ENCODE data around the gene CACNA1B.

Gene CACNA1B

DNA sequence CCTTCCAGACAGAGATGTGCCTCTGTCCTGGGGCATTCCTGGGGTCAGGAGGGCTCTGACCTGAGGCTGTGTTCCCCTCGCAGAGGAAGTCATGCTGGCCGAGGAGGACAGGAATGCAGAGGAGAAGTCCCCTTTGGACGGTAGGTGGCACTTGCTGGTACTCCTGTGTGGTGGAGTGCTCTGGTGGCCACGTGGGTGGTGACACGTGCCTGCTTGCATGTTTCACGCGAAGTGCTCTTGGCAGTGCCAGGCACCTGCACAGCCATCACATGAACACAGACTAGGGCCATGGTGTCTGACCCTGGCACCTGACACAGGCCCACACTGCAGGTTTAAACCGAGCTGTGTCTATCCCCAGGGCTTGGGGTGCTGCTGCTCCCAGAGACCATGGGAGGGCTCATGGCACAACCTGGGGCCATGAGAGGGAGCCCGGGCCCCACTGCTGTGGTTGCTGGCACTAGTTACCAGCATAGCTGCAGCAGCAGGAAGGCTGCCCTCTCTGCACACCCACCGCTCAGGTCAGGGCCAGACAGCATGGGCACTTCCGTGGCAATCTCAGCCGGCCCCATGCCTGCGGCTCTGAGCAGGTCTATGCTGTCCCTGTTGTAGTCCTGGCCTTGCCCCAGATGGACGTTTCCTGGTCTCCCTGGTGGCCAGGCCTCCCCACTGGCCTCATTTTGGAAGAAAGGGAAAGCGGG, 79.3 kb downstream of the CACNA1B start:
- DNase-seq (ENCODE audit: low read depth in 2 of 2): no peak
- TF ChIP-seq, protein P1, sequence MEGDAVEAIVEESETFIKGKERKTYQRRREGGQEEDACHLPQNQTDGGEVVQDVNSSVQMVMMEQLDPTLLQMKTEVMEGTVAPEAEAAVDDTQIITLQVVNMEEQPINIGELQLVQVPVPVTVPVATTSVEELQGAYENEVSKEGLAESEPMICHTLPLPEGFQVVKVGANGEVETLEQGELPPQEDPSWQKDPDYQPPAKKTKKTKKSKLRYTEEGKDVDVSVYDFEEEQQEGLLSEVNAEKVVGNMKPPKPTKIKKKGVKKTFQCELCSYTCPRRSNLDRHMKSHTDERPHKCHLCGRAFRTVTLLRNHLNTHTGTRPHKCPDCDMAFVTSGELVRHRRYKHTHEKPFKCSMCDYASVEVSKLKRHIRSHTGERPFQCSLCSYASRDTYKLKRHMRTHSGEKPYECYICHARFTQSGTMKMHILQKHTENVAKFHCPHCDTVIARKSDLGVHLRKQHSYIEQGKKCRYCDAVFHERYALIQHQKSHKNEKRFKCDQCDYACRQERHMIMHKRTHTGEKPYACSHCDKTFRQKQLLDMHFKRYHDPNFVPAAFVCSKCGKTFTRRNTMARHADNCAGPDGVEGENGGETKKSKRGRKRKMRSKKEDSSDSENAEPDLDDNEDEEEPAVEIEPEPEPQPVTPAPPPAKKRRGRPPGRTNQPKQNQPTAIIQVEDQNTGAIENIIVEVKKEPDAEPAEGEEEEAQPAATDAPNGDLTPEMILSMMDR (IDR thresholded peaks at IDR 0.05; ENCODE audit: low read depth, low read length): no peak
- no peak overlapping the region for H3K4me3 ChIP-seq (replicated peaks in 1 of 2; ENCODE audit: low read depth in 2 of 2, low read length in 2 of 2)

GRCh38 chr9:137959641-137960411, 82.2 kb downstream of the CACNA1B start:
- no peak for DNase-seq (ENCODE audit: low read depth in 2 of 2)
- TF ChIP-seq, protein P1 (IDR thresholded peaks at IDR 0.05; ENCODE audit: low read depth, low read length): no peak
- H3K4me3 ChIP-seq (replicated peaks in 1 of 2; ENCODE audit: low read depth in 2 of 2, low read length in 2 of 2): no peak overlapping the region

DNA sequence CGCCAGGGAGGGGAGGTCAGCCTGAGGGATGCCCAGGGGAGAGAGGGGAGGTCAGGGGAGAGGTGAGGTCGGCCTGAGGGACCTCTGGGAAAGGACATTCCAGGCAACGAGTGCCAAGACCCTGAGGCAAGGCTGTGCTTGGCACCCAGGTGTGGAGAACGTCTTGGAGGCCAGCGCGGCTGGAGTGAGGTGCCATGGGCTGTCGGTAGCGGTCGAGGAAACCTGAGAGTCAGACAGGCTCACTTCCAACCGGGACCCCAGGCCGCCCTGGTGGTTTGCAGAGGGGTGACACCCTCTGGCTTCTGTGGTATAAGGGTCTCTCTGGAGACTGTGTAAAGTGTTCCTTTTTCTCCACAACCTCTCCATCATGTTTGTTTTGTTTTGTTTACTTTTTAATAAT, 82.9 kb downstream of the CACNA1B start:
- no peak overlapping the region for H3K4me3 ChIP-seq (replicated peaks in 1 of 2; ENCODE audit: low read depth in 2 of 2, low read length in 2 of 2)
- no peak for DNase-seq (ENCODE audit: low read depth in 2 of 2)
- TF ChIP-seq, protein P1 (IDR thresholded peaks at IDR 0.05; ENCODE audit: low read depth, low read length): no peak

- TF ChIP-seq, protein P1 (IDR thresholded peaks at IDR 0.05; ENCODE audit: low read depth, low read length): no peak
- no peak for DNase-seq (ENCODE audit: low read depth in 2 of 2)
- H3K4me3 ChIP-seq (replicated peaks in 1 of 2; ENCODE audit: low read depth in 2 of 2, low read length in 2 of 2): no peak overlapping the region
Measured at GRCh38 chr9:137963525-137963924, 85.9 kb downstream of the CACNA1B start.

DNA sequence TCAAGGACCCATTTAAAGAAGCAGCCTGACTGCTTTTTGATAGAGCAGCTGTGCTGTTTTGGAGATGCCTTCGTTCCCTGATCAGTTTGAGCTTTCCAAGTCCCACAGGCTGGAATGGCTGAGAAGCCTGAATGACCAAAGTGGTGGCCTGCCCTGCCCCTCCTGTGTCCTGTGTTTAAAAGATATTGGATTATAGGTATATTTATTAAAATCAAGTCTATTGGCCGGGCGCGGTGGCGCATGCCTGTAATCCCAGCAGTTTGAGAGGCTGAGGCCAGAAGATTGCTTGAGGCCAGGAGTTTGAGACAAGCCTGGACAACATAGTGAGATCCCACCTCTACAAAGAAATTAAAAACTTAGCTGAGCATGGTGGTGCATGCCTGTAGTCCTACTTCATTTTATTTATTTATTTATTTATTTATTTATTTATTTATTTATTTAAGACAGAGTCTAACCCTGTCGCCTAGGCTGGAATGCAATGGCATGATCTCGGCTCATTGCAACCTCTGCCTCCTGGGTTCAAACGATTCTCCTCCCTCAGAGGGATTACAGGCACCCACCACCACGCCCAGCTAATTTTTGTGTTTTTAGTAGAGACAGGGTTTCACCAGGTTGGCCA, 87.7 kb downstream of the CACNA1B start:
- DNase-seq (ENCODE audit: low read depth in 2 of 2): no peak
- no peak overlapping the region for H3K4me3 ChIP-seq (replicated peaks in 1 of 2; ENCODE audit: low read depth in 2 of 2, low read length in 2 of 2)
- TF ChIP-seq, protein P1 (IDR thresholded peaks at IDR 0.05; ENCODE audit: low read depth, low read length): no peak

DNA sequence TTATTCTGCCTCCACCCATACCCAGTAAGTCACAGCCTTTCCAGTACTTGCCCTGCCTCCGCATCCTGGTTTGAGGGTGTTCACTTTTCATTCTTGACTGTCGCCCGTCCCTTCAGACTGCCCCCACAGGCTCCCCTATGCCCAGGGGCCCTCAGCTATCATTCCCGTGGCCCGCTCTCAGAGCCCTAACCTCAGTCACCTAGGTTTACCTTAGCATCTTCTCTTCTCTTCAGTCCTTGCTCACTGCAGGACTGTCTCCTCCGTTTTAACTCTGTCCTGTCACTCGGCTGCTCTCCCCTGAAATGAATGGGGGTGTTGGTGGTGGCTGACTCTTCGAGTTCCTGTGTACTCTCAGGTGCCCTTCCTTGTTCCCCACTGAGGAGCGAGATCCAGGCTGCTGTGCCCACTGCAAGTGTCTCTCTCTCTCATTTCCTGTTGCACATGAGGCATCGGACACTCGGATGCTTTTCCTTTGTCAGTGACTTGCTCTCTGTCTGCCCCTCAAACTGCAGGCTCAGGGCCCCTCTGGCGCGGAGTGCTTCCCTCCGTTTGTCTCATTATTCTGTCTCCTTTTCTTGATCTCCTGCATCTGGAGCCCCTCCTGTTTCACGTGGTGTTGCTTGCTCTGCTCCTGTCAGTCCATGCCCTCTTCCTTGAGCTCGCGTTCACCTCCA, 89.8 kb downstream of the CACNA1B start:
- no peak for DNase-seq (ENCODE audit: low read depth in 2 of 2)
- no peak overlapping the region for H3K4me3 ChIP-seq (replicated peaks in 1 of 2; ENCODE audit: low read depth in 2 of 2, low read length in 2 of 2)
- TF ChIP-seq, protein P1 (IDR thresholded peaks at IDR 0.05; ENCODE audit: low read depth, low read length): no peak
